ENCODE results near the gene OPA1. TPM values are rescaled to one million over a fixed set of nuclear protein-coding genes. Genes with fewer than 3 reads are reported as not detected.

OPA1 gene
- total and polyA plus RNA-seq, 2 of the 13 experiments (the other 11 are each of a cell fraction or from before 2014, with no cell fraction given) = 26.7 to 78.5 TPM

GRCh38 chr3:193732391-193732790, 139.4 kb downstream of the OPA1 start:
- H3K27ac ChIP-seq (ENCODE audit: extremely low read length, insufficient read depth, low read length) = peak overlapping the region; percentile 21
- peaks cover 59% of the 10 kb centered on the region for H3K4me1 ChIP-seq (ENCODE audit: insufficient read depth, low read length)
- no peaks in the 10 kb centered on the region for H3K9me3 ChIP-seq (ENCODE audit: low read length)
- peak overlapping the region; percentile 58 for H3K4me2 ChIP-seq (ENCODE audit: low read depth, low read length)
- H2AFZ ChIP-seq (ENCODE audit: low read length) = no peak overlapping the region
- intact Hi-C loops (cut with micrococcal nuclease; ENCODE audit: unreplicated experiment) = loop anchor here (1.0 kb wide), 3 partner anchors 12 to 45 kb away; no protein-coding TSS in a partner anchor
- no peaks in the 10 kb centered on the region for H3K36me3 ChIP-seq (replicated peaks in 1 of 2; ENCODE audit: control insufficient read depth in 1 of 2, insufficient read depth in 2 of 2, low read length in 2 of 2)
- BruUV-seq (replicated peaks) = no TSS peak
- ChIA-PET POLR2A (interaction anchor here (0.7 to 4.3 kb wide), 6 partner anchors 11 to 408 kb away, joined by 3 to 44 read pairs (median 4); no protein-coding TSS in a partner anchor), CTCF (ENCODE audit: low intra/inter-chr PET ratio, low total read pairs) (no interaction called here)
- DNase-seq (ENCODE audit: low spot score) (peak; percentile 89), ATAC-seq (peak; percentile 93), FAIRE-seq (peak; percentile 82)
- peaks cover 0 to 1% of the 10 kb centered on the region in 2 experiments; a peak in 1 of 5 replicates for H3K27me3 ChIP-seq (ENCODE audit: control insufficient read depth in 1 of 2, insufficient read depth in 2 of 2, low read length in 2 of 2)
- no peaks in the 10 kb centered on the region for H3K79me2 ChIP-seq (ENCODE audit: insufficient read depth, low read length)
- WGBS (ENCODE audit: low lambda C conversion rate) = 0% methylated on average over 1 of the region's 9 CpGs
- peak overlapping the region in 1 of 3 experiments; percentile 31; a peak in 1 of 6 replicates for H3K4me3 ChIP-seq (replicated peaks in 1 of 3; ENCODE audit: insufficient read depth in 1 of 3, low read depth in 2 of 3, low read length in 3 of 3)
- H4K20me1 ChIP-seq (ENCODE audit: insufficient read depth, low read length) = no peaks in the 10 kb centered on the region
- in situ Hi-C loops (cut with HindIII; ENCODE audit: extremely low pct_ligation_motif_present, low pct_unique_long_range_greater_than_20kb) = no loop called here
- H3K9ac ChIP-seq (ENCODE audit: insufficient read depth, low read depth, low read length) = peak overlapping the region; percentile 32; the same call in 1 of the 2 replicates
- TF ChIP-seq RAD51 (IDR thresholded peaks at IDR 0.05; ENCODE audit: borderline replicate concordance) = no peak
- no peak for TF ChIP-seq ZNF44 (CRISPR knock-in tag; IDR thresholded peaks at IDR 0.05)
- peak; percentile 41; the same call in 1 of the 2 replicates for TF ChIP-seq FOXO1 (CRISPR knock-in tag; IDR thresholded peaks at IDR 0.05)
- no peak for TF ChIP-seq ZNF230 (CRISPR knock-in tag; IDR thresholded peaks at IDR 0.05)
- TF ChIP-seq SUZ12 (IDR thresholded peaks at IDR 0.05; ENCODE audit: low read depth, low read length) = no peak
- no peak for TF ChIP-seq MLLT10 (CRISPR knock-in tag; IDR thresholded peaks at IDR 0.05)
- TF ChIP-seq ZNF318 (CRISPR knock-in tag; IDR thresholded peaks at IDR 0.05) = no peak
- TF ChIP-seq MED8 (CRISPR knock-in tag; IDR thresholded peaks at IDR 0.05; ENCODE audit: insufficient replicate concordance) = no peak
- TF ChIP-seq ZNF138 (CRISPR knock-in tag; IDR thresholded peaks at IDR 0.05; ENCODE audit: low read depth) = no peak
- TF ChIP-seq ZNF430 (CRISPR knock-in tag; IDR thresholded peaks at IDR 0.05) = no peak
- peak; percentile 44; the same call in 1 of the 2 replicates for TF ChIP-seq FOXC1 (CRISPR knock-in tag; IDR thresholded peaks at IDR 0.05; ENCODE audit: borderline replicate concordance)
- peak; percentile 6; the same call in 1 of the 2 replicates for TF ChIP-seq SMC3 (IDR thresholded peaks at IDR 0.05; ENCODE audit: low read length)
- TF ChIP-seq RFX3 (CRISPR knock-in tag; IDR thresholded peaks at IDR 0.05) = no peak
- 0 out of 2 replicates have a peak, but pooled peaks have one; percentile 50 for TF ChIP-seq ZNF614 (CRISPR knock-in tag; IDR thresholded peaks at IDR 0.05; ENCODE audit: borderline replicate concordance)
- TF ChIP-seq HES4 (CRISPR knock-in tag; IDR thresholded peaks at IDR 0.05; ENCODE audit: borderline replicate concordance) = 0 out of 2 replicates have a peak, but pooled peaks have one; percentile 23
- TF ChIP-seq DDIT3 (CRISPR knock-in tag; IDR thresholded peaks at IDR 0.05) = no peak
- no peak for TF ChIP-seq ZNF776 (CRISPR knock-in tag; IDR thresholded peaks at IDR 0.05)
- no peak for TF ChIP-seq TARDBP (CRISPR knock-in tag; IDR thresholded peaks at IDR 0.05)
